ENCODE results near the gene CDH20. TPM values are rescaled to one million over a fixed set of nuclear protein-coding genes. Genes with fewer than 3 reads are reported as not detected.
A peak's percentile ranks its signal among the peaks of the same experiment; 100 is the strongest.

The CDH20 gene
- total and polyA plus RNA-seq, 2 donors (not counting 1 experiment from before 2014, with no cell fraction given) = 0.24 TPM; not detected in 1

DNA sequence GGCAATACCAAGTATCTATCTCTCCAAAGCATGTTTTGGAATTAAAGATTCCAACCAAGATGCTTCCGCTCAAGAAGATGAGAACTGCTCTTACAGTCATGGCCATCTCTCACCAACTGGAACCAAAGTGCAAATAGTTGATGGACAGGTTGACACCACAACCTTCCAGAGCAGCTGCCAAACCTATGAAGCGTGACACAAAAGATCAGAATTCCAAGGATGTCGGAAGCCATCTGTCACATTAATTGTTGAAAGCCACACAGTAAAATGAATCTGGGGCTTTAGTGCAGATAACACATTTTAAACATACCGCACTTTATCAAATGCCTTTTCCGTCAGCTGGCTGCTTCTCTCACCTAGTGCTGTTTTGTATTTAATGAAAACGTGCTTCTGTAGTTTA, 195.7 kb downstream of the CDH20 start:
- peak in 1 of 2 donors; percentile 38 for DNase-seq (ENCODE audit: low read depth in 2 of 2)

DNA sequence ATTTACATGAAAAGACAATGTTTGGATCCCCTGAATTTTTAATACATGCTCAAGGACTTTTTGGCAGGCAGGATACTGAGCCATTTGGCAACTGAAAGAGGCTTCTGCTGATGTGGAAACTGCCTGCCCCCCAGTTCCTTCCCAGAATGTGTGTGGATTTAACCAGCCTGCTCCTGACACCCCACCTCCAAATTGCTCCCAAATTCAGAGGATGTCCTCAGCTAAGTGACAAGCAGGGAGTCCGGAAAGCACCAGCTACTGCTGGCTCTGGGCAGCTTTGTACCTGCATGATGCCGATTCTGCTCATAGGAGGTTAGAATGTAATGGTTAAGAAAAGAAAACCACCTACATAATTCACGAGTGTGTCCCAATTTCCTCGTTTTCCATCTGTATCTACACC, 197.5 kb downstream of the CDH20 start:
- TF ChIP-seq CTCF (conservative IDR thresholded peaks at IDR 0.05 in 1 of 2, IDR thresholded peaks at IDR 0.05 in 1 of 2; ENCODE audit: low read depth in 1 of 2, low read length in 2 of 2) = no peak
- no peak for TF ChIP-seq EZH2 (IDR thresholded peaks at IDR 0.05; ENCODE audit: low read length, missing control alignments)
- H3K4me1 ChIP-seq (ENCODE audit: control insufficient read depth, extremely low read depth, insufficient read depth, low read length) = no peaks in the 10 kb centered on the region

More for the DNA sequence above, 195.7 kb downstream of the CDH20 start:
- Histone ChIP-seq H3K9ac (ENCODE audit: insufficient read depth, low read length) (no peak overlapping the region), H3K9me3 (ENCODE audit: control insufficient read depth, insufficient read depth, low read depth, low read length) (no peaks in the 10 kb centered on the region), H3K4me2 (ENCODE audit: extremely low read depth, insufficient read depth, low read length) (no peak overlapping the region), H3K4me3 (replicated peaks in 1 of 4; ENCODE audit: control extremely low read depth in 1 of 4, insufficient read depth in 1 of 4, low read depth in 3 of 4, low read length in 4 of 4) (no peak overlapping the region), H3K27me3 (ENCODE audit: control insufficient read depth, insufficient read depth, low read length) (no peaks in the 10 kb centered on the region), H2AFZ (ENCODE audit: low read length) (no peak overlapping the region), H3K27ac (ENCODE audit: insufficient read depth, low read length) (no peak overlapping the region), H4K20me1 (ENCODE audit: control insufficient read depth, extremely low read depth, insufficient read depth, low read length) (no peaks in the 10 kb centered on the region), H3K79me2 (ENCODE audit: control insufficient read depth, insufficient read depth, low read length) (no peaks in the 10 kb centered on the region), H3K36me3 (ENCODE audit: control insufficient read depth, insufficient read depth, low read length) (no peaks in the 10 kb centered on the region), H3K4me1 (ENCODE audit: control insufficient read depth, extremely low read depth, insufficient read depth, low read length) (no peaks in the 10 kb centered on the region)
- no peak for TF ChIP-seq CTCF (conservative IDR thresholded peaks at IDR 0.05 in 1 of 2, IDR thresholded peaks at IDR 0.05 in 1 of 2; ENCODE audit: low read depth in 1 of 2, low read length in 2 of 2)
- TF ChIP-seq EZH2 (IDR thresholded peaks at IDR 0.05; ENCODE audit: low read length, missing control alignments) = no peak

GRCh38 chr18:61531182-61531581, 198.0 kb downstream of the CDH20 start:
- H4K20me1 ChIP-seq (ENCODE audit: control insufficient read depth, extremely low read depth, insufficient read depth, low read length) = no peaks in the 10 kb centered on the region
- no peak for TF ChIP-seq CTCF (conservative IDR thresholded peaks at IDR 0.05 in 1 of 2, IDR thresholded peaks at IDR 0.05 in 1 of 2; ENCODE audit: low read depth in 1 of 2, low read length in 2 of 2)
- no peak for TF ChIP-seq EZH2 (IDR thresholded peaks at IDR 0.05; ENCODE audit: low read length, missing control alignments)
- H3K36me3 ChIP-seq (ENCODE audit: control insufficient read depth, insufficient read depth, low read length) = no peaks in the 10 kb centered on the region
- H3K9ac ChIP-seq (ENCODE audit: insufficient read depth, low read length) = no peak overlapping the region
- no peaks in the 10 kb centered on the region for H3K9me3 ChIP-seq (ENCODE audit: control insufficient read depth, insufficient read depth, low read depth, low read length)
- H3K4me1 ChIP-seq (ENCODE audit: control insufficient read depth, extremely low read depth, insufficient read depth, low read length) = no peaks in the 10 kb centered on the region
- no peak overlapping the region for H3K4me2 ChIP-seq (ENCODE audit: extremely low read depth, insufficient read depth, low read length)
- no peak overlapping the region for H3K27ac ChIP-seq (ENCODE audit: insufficient read depth, low read length)
- H2AFZ ChIP-seq (ENCODE audit: low read length) = no peak overlapping the region
- DNase-seq (ENCODE audit: low read depth in 2 of 2) = peak in 1 of 2 donors; percentile 18
- H3K27me3 ChIP-seq (ENCODE audit: control insufficient read depth, insufficient read depth, low read length) = no peaks in the 10 kb centered on the region
- H3K4me3 ChIP-seq (replicated peaks in 1 of 4; ENCODE audit: control extremely low read depth in 1 of 4, insufficient read depth in 1 of 4, low read depth in 3 of 4, low read length in 4 of 4) = no peak overlapping the region
- no peaks in the 10 kb centered on the region for H3K79me2 ChIP-seq (ENCODE audit: control insufficient read depth, insufficient read depth, low read length)

More for the DNA sequence above, 197.5 kb downstream of the CDH20 start:
- H3K27ac ChIP-seq (ENCODE audit: insufficient read depth, low read length) = no peak overlapping the region
- no peaks in the 10 kb centered on the region for H3K9me3 ChIP-seq (ENCODE audit: control insufficient read depth, insufficient read depth, low read depth, low read length)
- no peaks in the 10 kb centered on the region for H3K27me3 ChIP-seq (ENCODE audit: control insufficient read depth, insufficient read depth, low read length)
- no peak overlapping the region for H3K4me2 ChIP-seq (ENCODE audit: extremely low read depth, insufficient read depth, low read length)
- DNase-seq (ENCODE audit: low read depth in 2 of 2) = no peak
- no peaks in the 10 kb centered on the region for H4K20me1 ChIP-seq (ENCODE audit: control insufficient read depth, extremely low read depth, insufficient read depth, low read length)
- no peak overlapping the region for H3K4me3 ChIP-seq (replicated peaks in 1 of 4; ENCODE audit: control extremely low read depth in 1 of 4, insufficient read depth in 1 of 4, low read depth in 3 of 4, low read length in 4 of 4)
- H3K36me3 ChIP-seq (ENCODE audit: control insufficient read depth, insufficient read depth, low read length) = no peaks in the 10 kb centered on the region
- H2AFZ ChIP-seq (ENCODE audit: low read length) = no peak overlapping the region
- H3K9ac ChIP-seq (ENCODE audit: insufficient read depth, low read length) = no peak overlapping the region
- H3K79me2 ChIP-seq (ENCODE audit: control insufficient read depth, insufficient read depth, low read length) = no peaks in the 10 kb centered on the region

Measured in fibroblast of lung (primary cell).